Kidney epithelial cell (primary cell): ENCODE results near the gene FARP1. TPM values are rescaled to one million over a fixed set of nuclear protein-coding genes. Genes with fewer than 3 reads are reported as not detected.

Source experiments
- DNase-seq: peaks from one replicate; pipeline ENCODE4 v3.0.0-alpha.2; 2010; ENCODE audit warnings: low read depth
- H3K27me3 ChIP-seq: 2 replicates; pipeline ENCODE4 v1.6.0; 2011; ENCODE audit warnings: low read length; ENCODE audit not compliant: control insufficient read depth, insufficient read depth
- H3K36me3 ChIP-seq: 2 replicates; pipeline ENCODE4 v1.5.1; 2011; ENCODE audit warnings: low read length; ENCODE audit not compliant: control insufficient read depth, insufficient read depth
- H3K4me3 ChIP-seq: 2 replicates; pipeline ENCODE4 v1.5.1; 2011; ENCODE audit warnings: low read depth, mild to moderate bottlenecking, control low read depth, low read length
- CTCF ChIP-seq: IDR thresholded peaks from 2 replicates; pipeline ENCODE4 v1.5.1; 2011; ENCODE audit warnings: mild to moderate bottlenecking, moderate library complexity, low read length, control low read depth, inconsistent platforms; ENCODE audit not compliant: insufficient read depth, poor library complexity, severe bottlenecking
- total RNA-seq: library from RNA; depleted of rRNA; stranded (reverse); fragments of >200 nt; gene quantifications from 2 replicates; pipeline ENCODE4 v1.2.3, GENCODE V29; 2015

Gene FARP1
- total RNA-seq, 1 donor from 2014 or later = 135 TPM

DNA sequence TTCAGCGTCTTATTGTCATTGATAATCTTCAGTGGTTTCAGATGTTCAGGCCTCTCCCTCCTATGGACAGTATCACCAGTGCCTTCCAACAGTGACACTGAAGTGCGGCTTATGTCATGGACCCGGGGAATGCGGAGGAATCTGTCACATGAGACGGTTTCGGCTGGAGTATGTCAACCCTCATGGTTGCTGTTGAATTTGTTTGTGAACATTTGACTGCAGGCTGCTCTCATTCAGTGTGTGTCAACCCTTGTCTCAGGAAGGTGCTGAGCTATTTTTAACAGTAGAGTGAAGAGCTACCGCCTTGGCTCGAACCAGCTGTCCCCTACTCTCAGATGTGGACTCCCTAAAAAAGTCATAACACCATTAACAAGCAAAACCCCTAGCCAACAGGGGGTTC is 173.0 kb downstream of the FARP1 start:
- no peak for DNase-seq
- Histone ChIP-seq H3K36me3 (no peaks in the 10 kb centered on the region), H3K4me3 (no peak overlapping the region), H3K27me3 (no peaks in the 10 kb centered on the region)
- TF ChIP-seq CTCF = no peak

GRCh38 chr13:98317573-98318171 is 174.8 kb downstream of the FARP1 start:
- Histone ChIP-seq H3K4me3 (no peak overlapping the region), H3K36me3 (no peaks in the 10 kb centered on the region), H3K27me3 (no peaks in the 10 kb centered on the region)
- TF ChIP-seq CTCF = no peak
- no peak for DNase-seq

GRCh38 chr13:98318263-98318878 is 175.5 kb downstream of the FARP1 start:
- no peak for TF ChIP-seq CTCF
- Histone ChIP-seq H3K4me3 (no peak overlapping the region), H3K36me3 (no peaks in the 10 kb centered on the region), H3K27me3 (no peaks in the 10 kb centered on the region)
- DNase-seq = no peak

DNA sequence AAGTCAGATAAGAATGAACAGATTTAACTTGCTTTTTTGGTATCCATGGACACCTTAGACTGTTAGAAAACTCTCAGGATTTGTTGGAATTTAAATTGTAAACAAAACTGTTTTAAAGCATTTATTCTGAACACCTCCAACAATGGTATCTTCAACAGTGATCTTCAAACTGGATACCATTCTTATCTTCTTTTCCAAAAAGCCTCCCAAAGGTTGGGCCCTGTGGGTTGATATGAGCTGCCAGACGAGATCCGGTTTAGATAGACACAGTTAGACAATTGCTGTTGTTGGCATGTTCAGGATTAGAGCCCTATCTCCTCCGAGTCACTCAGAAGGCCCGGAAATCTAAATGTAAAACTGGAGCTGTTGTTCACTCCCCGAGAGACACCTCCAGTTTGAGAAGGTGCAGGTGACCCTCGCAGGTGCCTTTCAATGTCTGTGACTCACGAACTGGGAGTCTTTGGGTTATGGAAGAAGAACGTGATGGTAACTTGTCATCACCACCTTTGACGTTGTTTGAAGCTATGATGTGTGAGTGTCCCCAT is 177.7 kb downstream of the FARP1 start:
- no peak for TF ChIP-seq CTCF
- Histone ChIP-seq H3K36me3 (no peaks in the 10 kb centered on the region), H3K27me3 (no peaks in the 10 kb centered on the region), H3K4me3 (no peak overlapping the region)
- no peak for DNase-seq

GRCh38 chr13:98321395-98321794 is 178.5 kb downstream of the FARP1 start:
- Histone ChIP-seq H3K36me3 (no peaks in the 10 kb centered on the region), H3K27me3 (no peaks in the 10 kb centered on the region), H3K4me3 (no peak overlapping the region)
- TF ChIP-seq CTCF = no peak
- DNase-seq = no peak
